CMK (cell line): ENCODE measurements around the gene NMNAT3.

Source experiments
- DNase-seq: peaks from one replicate; pipeline ENCODE4 v3.0.0-alpha.2; 2010; ENCODE audit warnings: low read depth

Gene NMNAT3

GRCh38 chr3:139540651-139541531, 136.9 kb downstream of the NMNAT3 start:
- DNase-seq: no peak

- no peak for DNase-seq
Measured at GRCh38 chr3:139538733-139539132, 139.0 kb downstream of the NMNAT3 start.

- no peak for DNase-seq
Measured at GRCh38 chr3:139537795-139538621, 139.8 kb downstream of the NMNAT3 start.

- DNase-seq: no peak
Measured at GRCh38 chr3:139537361-139537760, 140.4 kb downstream of the NMNAT3 start.

GRCh38 chr3:139534992-139535879, 142.5 kb downstream of the NMNAT3 start:
- DNase-seq: no peak

- DNase-seq: no peak
Measured at GRCh38 chr3:139534455-139534812, 143.3 kb downstream of the NMNAT3 start.

GRCh38 chr3:139533781-139534454, 143.9 kb downstream of the NMNAT3 start:
- no peak for DNase-seq

GRCh38 chr3:139532976-139533375, 144.8 kb downstream of the NMNAT3 start:
- no peak for DNase-seq

GRCh38 chr3:139530717-139531116, 147.1 kb downstream of the NMNAT3 start:
- no peak for DNase-seq

GRCh38 chr3:139529662-139530061, 148.1 kb downstream of the NMNAT3 start:
- DNase-seq: no peak

- DNase-seq: no peak
Measured at GRCh38 chr3:139528924-139529323, 148.8 kb downstream of the NMNAT3 start.

- no peak for DNase-seq
Measured at GRCh38 chr3:139528281-139528680, 149.5 kb downstream of the NMNAT3 start.

GRCh38 chr3:139527265-139527664, 150.5 kb downstream of the NMNAT3 start:
- DNase-seq: no peak

- no peak for DNase-seq
Measured at GRCh38 chr3:139526146-139526545, 151.6 kb downstream of the NMNAT3 start.

- DNase-seq: no peak
Measured at GRCh38 chr3:139524841-139525636, 152.7 kb downstream of the NMNAT3 start.

- no peak for DNase-seq
Measured at GRCh38 chr3:139523718-139524117, 154.1 kb downstream of the NMNAT3 start.

- no peak for DNase-seq
Measured at GRCh38 chr3:139523166-139523565, 154.6 kb downstream of the NMNAT3 start.

- no peak for DNase-seq
Measured at GRCh38 chr3:139522421-139522820, 155.4 kb downstream of the NMNAT3 start.

- DNase-seq: no peak
Measured at GRCh38 chr3:139521816-139522215, 156.0 kb downstream of the NMNAT3 start.

- no peak for DNase-seq
Measured at GRCh38 chr3:139521144-139521543, 156.6 kb downstream of the NMNAT3 start.
